Measurements from ENCODE around the gene ACSM2B.

DNA sequence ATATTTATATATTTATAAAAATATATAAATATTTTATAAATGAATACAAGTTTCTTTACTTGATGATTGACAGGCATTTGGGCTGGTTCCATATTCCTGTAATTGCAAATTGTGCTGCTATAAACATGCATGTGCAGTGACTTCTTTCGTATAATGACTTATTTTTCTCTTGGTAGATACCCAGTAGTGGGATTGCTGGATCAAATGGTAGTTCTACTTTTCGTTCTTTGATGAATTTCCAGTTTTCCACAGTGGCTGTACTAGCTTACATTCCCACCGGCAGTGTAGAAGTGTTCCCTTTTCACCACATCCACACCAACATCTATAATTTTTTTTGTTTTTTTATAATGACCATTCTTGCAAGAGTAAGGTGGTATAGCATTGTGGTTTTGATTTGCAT lies 7.8 kb downstream of the ACSM2B start:
- TF ChIP-seq CTCF (conservative IDR thresholded peaks at IDR 0.05; ENCODE audit: low read length) (no peak), EZH2phosphoT487 (IDR thresholded peaks at IDR 0.05; ENCODE audit: borderline replicate concordance) (no peak)
